A549 treated with CORT108297 at 1 μM for 4 hours (cell line): ENCODE measurements around the gene SDR42E1. TPM values are rescaled to one million over a fixed set of nuclear protein-coding genes. Genes with fewer than 3 reads are reported as not detected.

ENCODE experiments used
- total RNA-seq: library from RNA; stranded (reverse); fragments of 200-300 nt; extraction: Qiagen RNA extraction; gene quantifications from 5 replicates; pipeline ENCODE4 v1.2.3, GENCODE V29; 2022

SDR42E1 gene
- total RNA-seq = 0.84 to 2.0 TPM (median 1.2 TPM) in 5 replicates

GRCh38 chr16:82011199-82011641 lies at the start of gene SDR42E1:
Gene SDR42E1 (minus strand): TSS chr16:82011470. CDS start chr16:82000858, 10,612 bp downstream.

GRCh38 chr16:82034981-82035612 lies 23.8 kb upstream of the SDR42E1 start, which contains the start of gene HSD17B2:
Gene HSD17B2 (plus strand): TSS chr16:82035253. CDS start chr16:82035425, 172 bp downstream.

Other genes starting within 250 kb of the SDR42E1 start
- gene PLCG2, start 232.2 kb downstream of the SDR42E1 start, total RNA-seq = 3.2 to 5.1 TPM (median 3.9 TPM) in 5 replicates
- not detected in 5 replicates for gene HSD17B2, start 23.8 kb upstream of the SDR42E1 start, total RNA-seq
- gene MPHOSPH6, start 158.8 kb upstream of the SDR42E1 start, total RNA-seq = 27.5 to 53.1 TPM (median 30.7 TPM) in 5 replicates